GM19372 (cell line): ENCODE data around the gene MAP4K4.

Experiments used
- ATAC-seq: cut with Tn5 transposase; IDR thresholded peaks from one replicate; pipeline ENCODE4 v1.9.1; 2021; ENCODE audit warnings: mild to moderate bottlenecking, low read depth, moderate library complexity; ENCODE audit not compliant: unreplicated experiment

MAP4K4 gene

GRCh38 chr2:101692041-101692440 lies 5.5 kb upstream of the MAP4K4 start:
- ATAC-seq = no peak

GRCh38 chr2:101692766-101693165 lies 4.7 kb upstream of the MAP4K4 start:
- ATAC-seq = no peak

GRCh38 chr2:101693991-101694588 lies 3.4 kb upstream of the MAP4K4 start:
- ATAC-seq = no peak

GRCh38 chr2:101696272-101697123 lies 1.0 kb upstream of the MAP4K4 start:
- no peak for ATAC-seq

GRCh38 chr2:101698014-101698843 lies 722 bp downstream of the MAP4K4 start:
- ATAC-seq = peak; percentile 39

- ATAC-seq = no peak
Measured at GRCh38 chr2:101698844-101699754, 1.6 kb downstream of the MAP4K4 start.

- no peak for ATAC-seq
Measured at GRCh38 chr2:101699755-101700461, 2.4 kb downstream of the MAP4K4 start.

GRCh38 chr2:101704046-101704466 lies 6.5 kb downstream of the MAP4K4 start:
- no peak for ATAC-seq

GRCh38 chr2:101704816-101705578 lies 7.5 kb downstream of the MAP4K4 start:
- no peak for ATAC-seq

GRCh38 chr2:101706121-101706818 lies 8.8 kb downstream of the MAP4K4 start:
- no peak for ATAC-seq

GRCh38 chr2:101706819-101707177 lies 9.3 kb downstream of the MAP4K4 start:
- peak; percentile 52 for ATAC-seq

- ATAC-seq = no peak
Measured at GRCh38 chr2:101710036-101710435, 12.5 kb downstream of the MAP4K4 start.

GRCh38 chr2:101710471-101711318 lies 13.2 kb downstream of the MAP4K4 start:
- ATAC-seq = no peak

GRCh38 chr2:101714118-101714517 lies 16.6 kb downstream of the MAP4K4 start:
- no peak for ATAC-seq

GRCh38 chr2:101717071-101717845 lies 19.8 kb downstream of the MAP4K4 start:
- ATAC-seq = peak; percentile 74

- ATAC-seq = no peak
Measured at GRCh38 chr2:101718479-101718878, 21.0 kb downstream of the MAP4K4 start.
